ENCODE results near the gene FAM13A. TPM values are rescaled to one million over a fixed set of nuclear protein-coding genes. Genes with fewer than 3 reads are reported as not detected.

FAM13A gene
- polyA plus RNA-seq, 1 of the 3 experiments (the other 2 are of a cell fraction): 0.67 TPM

- DNase-seq: no peak
- no peaks in the 10 kb centered on the region for H4K20me1 ChIP-seq (ENCODE audit: insufficient read depth)
- no peak overlapping the region for H2AFZ ChIP-seq (ENCODE audit: low read depth)
- no peak overlapping the region for H3K4me2 ChIP-seq
- no peak overlapping the region for H3K9ac ChIP-seq
- H3K27me3 ChIP-seq (ENCODE audit: insufficient read depth): no peaks in the 10 kb centered on the region
- no peak overlapping the region for H3K27ac ChIP-seq (ENCODE audit: low read depth in 2 of 2, low read length in 1 of 2)
- no peak overlapping the region for H3K4me3 ChIP-seq (ENCODE audit: low read depth in 2 of 2, low read length in 1 of 2)
- H3K9me2 ChIP-seq: no peaks in the 10 kb centered on the region
- ChIA-PET CTCF (interaction anchor here (0.6 to 1.2 kb wide), 4 partner anchors 11 to 171 kb away, joined by 3 to 5 read pairs (median 4); no protein-coding TSS in a partner anchor), POLR2A (no interaction called here)
- TF ChIP-seq USF1 (IDR thresholded peaks at IDR 0.05; ENCODE audit: borderline replicate concordance, low read depth) (no peak), FOXM1 (IDR thresholded peaks at IDR 0.05; ENCODE audit: low read depth) (no peak), TAF1 (IDR thresholded peaks at IDR 0.05; ENCODE audit: borderline replicate concordance, low read depth, low read length) (no peak), EP300 (IDR thresholded peaks at IDR 0.05; ENCODE audit: borderline replicate concordance in 1 of 2, low read depth in 1 of 2, low read length in 1 of 2) (no peak), REST (IDR thresholded peaks at IDR 0.05; ENCODE audit: low read depth, low read length) (no peak), RFX5 (IDR thresholded peaks at IDR 0.05; ENCODE audit: low read length) (no peak), GATA2 (CRISPR knock-in tag; IDR thresholded peaks at IDR 0.05) (no peak), POLR2AphosphoS5 (IDR thresholded peaks at IDR 0.05; ENCODE audit: low read depth, low read length) (no peak), CTCF (IDR thresholded peaks at IDR 0.05) (no peak), MAX (IDR thresholded peaks at IDR 0.05; ENCODE audit: low read depth) (no peak), MXI1 (IDR thresholded peaks at IDR 0.05; ENCODE audit: low read depth, low read length) (no peak), IRF3 (IDR thresholded peaks at IDR 0.05; ENCODE audit: low read depth, low read length) (no peak), PBX3 (IDR thresholded peaks at IDR 0.05) (no peak), NRF1 (IDR thresholded peaks at IDR 0.05; ENCODE audit: low read depth, low read length) (no peak), RXRA (IDR thresholded peaks at IDR 0.05; ENCODE audit: borderline replicate concordance, low read depth) (no peak)
- no peaks in the 10 kb centered on the region for H3F3A ChIP-seq (replicated peaks; ENCODE audit: insufficient read depth)
- no peaks in the 10 kb centered on the region for H3K36me3 ChIP-seq (replicated peaks in 1 of 2; ENCODE audit: control insufficient read depth in 1 of 2, insufficient read depth in 2 of 2, low read length in 1 of 2)
- WGBS (ENCODE audit: low lambda C conversion rate): 81% methylated on average over 1 of the region's 1 CpG
- no peaks in the 10 kb centered on the region for H3K4me1 ChIP-seq (ENCODE audit: control insufficient read depth in 1 of 2, insufficient read depth in 2 of 2, low read depth in 1 of 2, low read length in 1 of 2)
- H3K9me3 ChIP-seq: no peaks in the 10 kb centered on the region
- H3K79me2 ChIP-seq (ENCODE audit: insufficient read depth): no peaks in the 10 kb centered on the region
Observed at GRCh38 chr4:88989990-88990389, 67.0 kb downstream of the FAM13A start.
